AG10803 (cell line): ENCODE data around the gene SLC17A9.
A peak's percentile ranks its signal among the peaks of the same experiment; 100 is the strongest.
"Not testable (repeated sequence)": the region's sequence is repeated elsewhere in the genome, so short reads cannot be mapped to it uniquely, and the experiment has no call there.

ENCODE experiments used
- DNase-seq: peaks from one replicate; pipeline ENCODE4 v3.0.0; 2010; ENCODE audit warnings: low read depth
- H3K4me3 ChIP-seq: 2 replicates; pipeline ENCODE4 v1.5.1; 2011; ENCODE audit warnings: mild to moderate bottlenecking, low read length, control low read depth
- TF ChIP-seq, protein P1 (sequence below): conservative IDR thresholded peaks from 2 replicates; pipeline ENCODE4 v1.5.1; 2011; ENCODE audit warnings: mild to moderate bottlenecking, low read length, control low read depth, inconsistent platforms

Gene SLC17A9

DNA sequence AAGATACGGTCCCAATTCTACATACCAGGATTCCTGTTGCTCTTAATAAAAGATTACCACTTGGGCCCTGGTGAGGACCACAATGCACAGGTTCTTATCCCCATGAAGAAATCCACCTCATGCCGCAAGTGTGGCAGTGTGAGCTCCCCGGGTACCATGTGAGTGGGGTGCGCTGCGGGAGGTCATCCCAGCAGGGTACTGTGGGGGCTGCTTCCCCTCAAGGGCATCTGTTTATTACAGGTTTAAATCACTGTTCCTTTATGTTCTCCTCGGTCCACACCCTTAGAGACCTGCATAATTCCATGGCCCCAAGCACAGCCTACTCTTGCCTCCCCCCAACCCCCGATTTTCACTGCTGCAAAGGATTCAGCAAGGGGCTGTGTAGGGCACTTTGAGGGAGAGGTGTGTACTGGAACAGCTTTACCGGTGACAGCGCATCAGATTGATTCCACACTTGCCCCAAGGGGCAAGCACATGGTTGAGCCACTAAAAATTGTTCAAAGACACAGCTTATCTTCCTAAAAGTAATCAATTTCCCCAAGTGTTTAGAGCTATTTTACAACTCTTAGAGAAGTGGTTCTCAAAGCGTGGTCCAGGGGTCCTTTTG is 32.4 kb upstream of the SLC17A9 start:
- TF ChIP-seq, protein P1, sequence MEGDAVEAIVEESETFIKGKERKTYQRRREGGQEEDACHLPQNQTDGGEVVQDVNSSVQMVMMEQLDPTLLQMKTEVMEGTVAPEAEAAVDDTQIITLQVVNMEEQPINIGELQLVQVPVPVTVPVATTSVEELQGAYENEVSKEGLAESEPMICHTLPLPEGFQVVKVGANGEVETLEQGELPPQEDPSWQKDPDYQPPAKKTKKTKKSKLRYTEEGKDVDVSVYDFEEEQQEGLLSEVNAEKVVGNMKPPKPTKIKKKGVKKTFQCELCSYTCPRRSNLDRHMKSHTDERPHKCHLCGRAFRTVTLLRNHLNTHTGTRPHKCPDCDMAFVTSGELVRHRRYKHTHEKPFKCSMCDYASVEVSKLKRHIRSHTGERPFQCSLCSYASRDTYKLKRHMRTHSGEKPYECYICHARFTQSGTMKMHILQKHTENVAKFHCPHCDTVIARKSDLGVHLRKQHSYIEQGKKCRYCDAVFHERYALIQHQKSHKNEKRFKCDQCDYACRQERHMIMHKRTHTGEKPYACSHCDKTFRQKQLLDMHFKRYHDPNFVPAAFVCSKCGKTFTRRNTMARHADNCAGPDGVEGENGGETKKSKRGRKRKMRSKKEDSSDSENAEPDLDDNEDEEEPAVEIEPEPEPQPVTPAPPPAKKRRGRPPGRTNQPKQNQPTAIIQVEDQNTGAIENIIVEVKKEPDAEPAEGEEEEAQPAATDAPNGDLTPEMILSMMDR = no peak
- H3K4me3 ChIP-seq = no peak overlapping the region

DNA sequence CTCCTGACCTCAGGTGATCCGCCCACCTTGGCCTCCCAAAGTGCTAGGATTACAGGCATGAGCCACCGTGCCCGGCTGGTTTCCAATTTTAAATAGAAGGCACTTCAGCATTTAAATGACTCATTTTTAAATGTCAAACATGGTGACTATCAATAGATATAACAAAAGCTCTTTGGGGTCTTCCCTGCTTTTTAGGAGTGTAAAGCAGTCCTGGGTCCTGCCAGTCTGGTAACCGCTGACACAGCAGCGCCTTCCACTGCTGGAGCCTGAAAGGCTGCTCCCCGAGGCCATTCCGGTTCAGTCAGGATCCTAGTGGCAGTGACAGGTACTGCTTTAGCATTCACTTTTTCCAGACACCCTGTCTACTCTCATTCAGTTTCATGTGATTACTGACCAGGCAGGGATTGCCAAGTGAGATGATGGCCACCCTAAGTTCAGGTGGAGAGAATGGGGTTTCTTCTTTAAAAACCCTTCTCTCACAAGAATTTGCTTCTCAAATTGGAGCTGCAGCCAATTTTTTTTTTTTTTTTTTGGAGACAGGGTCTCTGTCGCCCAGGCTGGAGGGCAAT is 31.3 kb upstream of the SLC17A9 start:
- H3K4me3 ChIP-seq = no peak overlapping the region
- DNase-seq = peak; percentile 43
- TF ChIP-seq, protein P1 = peak; percentile 57

More for the DNA sequence above, 32.4 kb upstream of the SLC17A9 start:
- DNase-seq = no peak

- TF ChIP-seq, protein P1 = no peak
- DNase-seq = no peak
- no peak overlapping the region for H3K4me3 ChIP-seq
These were observed 30.0 kb upstream of the SLC17A9 start for GRCh38 chr20:62922451-62922921.

GRCh38 chr20:62923059-62923668 is 29.3 kb upstream of the SLC17A9 start:
- H3K4me3 ChIP-seq = not testable (repeated sequence)
- DNase-seq = peak; percentile 90

GRCh38 chr20:62923669-62924441 is 28.7 kb upstream of the SLC17A9 start:
- TF ChIP-seq, protein P1 = no peak
- H3K4me3 ChIP-seq = peak overlapping the region; percentile 87
- DNase-seq = no peak

- DNase-seq = peak; percentile 82
- TF ChIP-seq, protein P1 = no peak
- peak overlapping the region; percentile 87 for H3K4me3 ChIP-seq
These were observed 27.9 kb upstream of the SLC17A9 start for GRCh38 chr20:62924442-62925075.

- DNase-seq = no peak
These were observed 27.5 kb upstream of the SLC17A9 start for GRCh38 chr20:62925076-62925419.

More at GRCh38 chr20:62925076-62925419, 27.5 kb upstream of the SLC17A9 start:
- TF ChIP-seq, protein P1 = no peak
- peak overlapping the region; percentile 87 for H3K4me3 ChIP-seq
